IPS DF 6.9 (cell line): ENCODE results near the gene XIRP1.

Source experiments
- DNase-seq: peaks from one replicate; pipeline ENCODE4 v3.0.0-alpha.2; 2013; ENCODE audit warnings: low read depth, low spot score
- H3K27ac ChIP-seq: one replicate; pipeline ENCODE4 v1.5.1; 2013; ENCODE audit warnings: low read length, control low read depth
- H3K27me3 ChIP-seq: 2 replicates; pipeline ENCODE4 v1.6.1; 2013; ENCODE audit warnings: mild to moderate bottlenecking, low read length; ENCODE audit not compliant: control insufficient read depth, insufficient read depth
- H3K36me3 ChIP-seq: 2 replicates; pipeline ENCODE4 v1.6.1; 2013; ENCODE audit warnings: low read length; ENCODE audit not compliant: control insufficient read depth, insufficient read depth
- H3K4me1 ChIP-seq: 2 replicates; pipeline ENCODE4 v1.6.1; 2013; ENCODE audit warnings: low read length; ENCODE audit not compliant: control insufficient read depth, insufficient read depth
- H3K4me3 ChIP-seq: 2 replicates; pipeline ENCODE4 v1.5.1; 2013; ENCODE audit warnings: mild to moderate bottlenecking, low read length
- H3K9me3 ChIP-seq: 2 replicates; pipeline ENCODE4 v1.6.1; 2013; ENCODE audit warnings: low read length, inconsistent platforms; ENCODE audit not compliant: control insufficient read depth, insufficient read depth
- WGBS: extraction: QIAGEN DNeasy Blood & Tissue Kit; methylation state at CpG from one replicate; pipeline ENCODE4 v1.1.7; 2013; ENCODE audit warnings: mixed read lengths, missing lambda C conversion rate; ENCODE audit not compliant: insufficient read length, insufficient coverage; 5-methylcytosine and 5-hydroxymethylcytosine counted together

Gene XIRP1

GRCh38 chr3:39148435-39149058 is 43.8 kb downstream of the XIRP1 start:
- Histone ChIP-seq H3K27me3 (no peaks in the 10 kb centered on the region), H3K9me3 (no peaks in the 10 kb centered on the region), H3K36me3 (peaks cover 16% of the 10 kb centered on the region), H3K4me3 (no peak overlapping the region), H3K27ac (no peak overlapping the region), H3K4me1 (peaks cover 22% of the 10 kb centered on the region)
- no CpG with 5 or more reads among the region's 9 CpGs for WGBS
- DNase-seq, result no peak

GRCh38 chr3:39147711-39148434 is 44.5 kb downstream of the XIRP1 start:
- Histone ChIP-seq H3K27me3 (no peaks in the 10 kb centered on the region), H3K4me1 (peaks cover 22% of the 10 kb centered on the region), H3K4me3 (no peak overlapping the region), H3K36me3 (peaks cover 23% of the 10 kb centered on the region), H3K27ac (no peak overlapping the region), H3K9me3 (no peaks in the 10 kb centered on the region)
- DNase-seq, result no peak
- no CpG with 5 or more reads among the region's 9 CpGs for WGBS

GRCh38 chr3:39146611-39147591 is 45.5 kb downstream of the XIRP1 start:
- Histone ChIP-seq H3K4me3 (no peak overlapping the region), H3K27ac (no peak overlapping the region), H3K36me3 (peaks cover 27% of the 10 kb centered on the region), H3K9me3 (no peaks in the 10 kb centered on the region), H3K4me1 (peaks cover 22% of the 10 kb centered on the region), H3K27me3 (no peaks in the 10 kb centered on the region)
- no CpG with 5 or more reads among the region's 15 CpGs for WGBS
- no peak for DNase-seq

- DNase-seq, result no peak
- H3K27ac ChIP-seq, result no peak overlapping the region
- no peaks in the 10 kb centered on the region for H3K9me3 ChIP-seq
- peaks cover 27% of the 10 kb centered on the region for H3K36me3 ChIP-seq
- H3K4me1 ChIP-seq, result peaks cover 17% of the 10 kb centered on the region
- H3K27me3 ChIP-seq, result no peaks in the 10 kb centered on the region
- no peak overlapping the region for H3K4me3 ChIP-seq
- WGBS, result no CpG with 5 or more reads among the region's 11 CpGs
These were observed 46.3 kb downstream of the XIRP1 start for GRCh38 chr3:39146083-39146501.

- H3K9me3 ChIP-seq, result no peaks in the 10 kb centered on the region
- H3K36me3 ChIP-seq, result peaks cover 27% of the 10 kb centered on the region
- peaks cover 12% of the 10 kb centered on the region for H3K4me1 ChIP-seq
- WGBS, result no CpG with 5 or more reads among the region's 23 CpGs
- H3K27ac ChIP-seq, result no peak overlapping the region
- H3K27me3 ChIP-seq, result no peaks in the 10 kb centered on the region
- no peak for DNase-seq
- no peak overlapping the region for H3K4me3 ChIP-seq
These were observed 47.5 kb downstream of the XIRP1 start for GRCh38 chr3:39144748-39145380.

GRCh38 chr3:39144095-39144747 is 48.2 kb downstream of the XIRP1 start:
- WGBS, result no CpG with 5 or more reads among the region's 20 CpGs
- Histone ChIP-seq H3K4me1 (peaks cover 12% of the 10 kb centered on the region), H3K27me3 (no peaks in the 10 kb centered on the region), H3K27ac (no peak overlapping the region), H3K4me3 (no peak overlapping the region), H3K36me3 (peaks cover 27% of the 10 kb centered on the region), H3K9me3 (no peaks in the 10 kb centered on the region)
- DNase-seq, result no peak

GRCh38 chr3:39143051-39143885 is 49.1 kb downstream of the XIRP1 start:
- Histone ChIP-seq H3K27ac (no peak overlapping the region), H3K4me1 (peaks cover 10% of the 10 kb centered on the region), H3K4me3 (no peak overlapping the region), H3K9me3 (no peaks in the 10 kb centered on the region), H3K36me3 (peaks cover 27% of the 10 kb centered on the region), H3K27me3 (no peaks in the 10 kb centered on the region)
- no CpG with 5 or more reads among the region's 14 CpGs for WGBS
- no peak for DNase-seq

- H3K36me3 ChIP-seq, result peaks cover 27% of the 10 kb centered on the region
- no peaks in the 10 kb centered on the region for H3K9me3 ChIP-seq
- no peak overlapping the region for H3K27ac ChIP-seq
- WGBS, result no CpG with 5 or more reads among the region's 5 CpGs
- H3K4me3 ChIP-seq, result no peak overlapping the region
- no peaks in the 10 kb centered on the region for H3K27me3 ChIP-seq
- DNase-seq, result no peak
- H3K4me1 ChIP-seq, result peaks cover 2% of the 10 kb centered on the region
These were observed 50.3 kb downstream of the XIRP1 start for GRCh38 chr3:39142067-39142466.

- DNase-seq, result no peak
- H3K4me3 ChIP-seq, result no peak overlapping the region
- no CpG with 5 or more reads among the region's 4 CpGs for WGBS
- no peaks in the 10 kb centered on the region for H3K27me3 ChIP-seq
- no peaks in the 10 kb centered on the region for H3K9me3 ChIP-seq
- H3K36me3 ChIP-seq, result peaks cover 27% of the 10 kb centered on the region
- no peaks in the 10 kb centered on the region for H3K4me1 ChIP-seq
- no peak overlapping the region for H3K27ac ChIP-seq
These were observed 51.0 kb downstream of the XIRP1 start for GRCh38 chr3:39141171-39141995.
